GM06990 (cell line): Measurements from ENCODE around the gene DNMT3A.

Experiments used
- DNase-seq: peaks from one replicate; pipeline ENCODE4 v3.0.0-alpha.2; 2011; ENCODE audit not compliant: insufficient read length; ENCODE audit errors: extremely low read depth
- H3K27me3 ChIP-seq: replicated peaks from 2 replicates; pipeline ENCODE4 v1.6.0; 2011; ENCODE audit warnings: low read length; ENCODE audit not compliant: control insufficient read depth, insufficient read depth
- H3K36me3 ChIP-seq: 2 replicates; pipeline ENCODE4 v1.5.1; 2011; ENCODE audit warnings: low read length; ENCODE audit not compliant: control insufficient read depth, insufficient read depth
- H3K4me3 ChIP-seq: replicated peaks from 2 replicates; pipeline ENCODE4 v1.5.1; 2011; ENCODE audit warnings: low read depth, mild to moderate bottlenecking, control low read depth, low read length
- CTCF ChIP-seq: IDR thresholded peaks from 2 replicates; pipeline ENCODE4 v1.5.1; 2011; ENCODE audit warnings: low read length, control low read depth, mild to moderate bottlenecking, inconsistent platforms; ENCODE audit not compliant: insufficient read depth, poor library complexity, severe bottlenecking

Gene DNMT3A

DNA sequence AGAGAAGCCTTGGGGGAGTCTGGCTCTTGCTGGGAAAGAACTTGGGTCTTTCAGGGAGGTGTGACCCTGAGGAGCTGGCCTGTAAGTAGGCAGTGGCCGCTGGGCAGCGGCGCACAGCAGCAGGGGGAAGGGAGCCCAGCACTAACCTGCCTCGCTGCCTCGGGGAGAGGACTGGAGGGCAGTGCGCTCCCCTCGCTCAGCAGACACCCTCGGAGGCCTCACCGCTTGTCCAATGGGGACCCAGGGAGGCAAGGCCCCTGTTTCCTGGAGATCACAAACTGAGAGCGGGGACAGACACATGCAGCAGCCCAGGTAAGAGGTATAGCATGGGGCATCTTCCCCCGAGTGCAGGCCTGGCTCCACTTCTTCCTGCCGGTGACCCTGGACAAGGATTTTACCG, 3.3 kb downstream of the DNMT3A start:
- no peak for TF ChIP-seq CTCF
- H3K4me3 ChIP-seq = no peak overlapping the region
- no peak for DNase-seq
- no peaks in the 10 kb centered on the region for H3K27me3 ChIP-seq
- no peaks in the 10 kb centered on the region; the same call in 1 of the 2 replicates for H3K36me3 ChIP-seq

DNA sequence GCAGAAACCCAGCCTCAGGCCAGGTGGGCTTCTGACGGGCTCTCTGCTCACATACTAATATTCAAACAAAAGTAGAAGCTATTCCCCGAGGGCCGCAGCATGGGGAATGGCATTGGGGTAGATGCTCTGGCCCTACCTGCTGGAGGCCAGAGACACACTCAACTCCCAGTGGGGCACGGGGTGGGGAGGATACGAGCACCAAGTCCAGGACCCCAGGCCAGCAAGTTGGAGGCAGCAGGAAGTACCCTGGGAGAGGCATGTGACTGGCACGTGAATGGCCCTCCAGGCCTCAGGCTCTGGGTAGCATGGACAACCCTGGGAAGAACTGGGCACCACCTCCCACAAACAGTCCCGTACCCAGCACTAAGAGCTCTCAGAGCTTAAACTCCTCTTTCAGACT, 3.8 kb downstream of the DNMT3A start:
- no peak for DNase-seq
- Histone ChIP-seq H3K4me3 (no peak overlapping the region), H3K27me3 (no peaks in the 10 kb centered on the region), H3K36me3 (no peaks in the 10 kb centered on the region; the same call in 1 of the 2 replicates)
- no peak for TF ChIP-seq CTCF

GRCh38 chr2:25337276-25337675, 4.4 kb downstream of the DNMT3A start:
- Histone ChIP-seq H3K27me3 (no peaks in the 10 kb centered on the region), H3K4me3 (no peak overlapping the region), H3K36me3 (no peaks in the 10 kb centered on the region; the same call in 1 of the 2 replicates)
- DNase-seq = no peak
- no peak for TF ChIP-seq CTCF

DNA sequence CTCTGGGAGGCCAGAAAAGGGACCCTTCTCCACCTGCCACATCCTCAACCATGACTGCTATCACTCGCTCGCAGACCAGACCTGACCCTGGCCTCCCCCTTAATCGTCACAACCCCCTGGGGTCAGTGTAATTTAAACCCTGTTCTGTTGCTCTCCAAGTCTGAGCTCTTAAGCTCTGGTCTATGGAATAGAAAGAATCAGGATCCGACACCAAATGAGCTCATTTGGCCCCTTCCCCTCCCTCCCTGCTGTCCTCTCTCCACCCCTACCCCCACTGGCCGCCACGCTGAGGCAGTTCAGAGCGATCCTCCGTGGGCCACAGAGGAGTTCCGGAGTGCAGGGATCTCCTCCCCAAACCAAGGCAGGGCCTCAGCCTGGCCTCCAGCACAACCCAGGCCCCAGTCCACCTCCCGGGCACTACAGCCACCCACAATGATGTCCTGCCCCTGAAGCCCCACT, 5.3 kb downstream of the DNMT3A start:
- Histone ChIP-seq H3K27me3 (no peaks in the 10 kb centered on the region), H3K36me3 (no peaks in the 10 kb centered on the region; the same call in 1 of the 2 replicates), H3K4me3 (no peak overlapping the region)
- DNase-seq = no peak
- TF ChIP-seq CTCF = no peak

- no peak for DNase-seq
- H3K27me3 ChIP-seq = no peaks in the 10 kb centered on the region
- TF ChIP-seq CTCF = no peak
Observed at GRCh38 chr2:25335971-25336370, 5.8 kb downstream of the DNMT3A start.

DNA sequence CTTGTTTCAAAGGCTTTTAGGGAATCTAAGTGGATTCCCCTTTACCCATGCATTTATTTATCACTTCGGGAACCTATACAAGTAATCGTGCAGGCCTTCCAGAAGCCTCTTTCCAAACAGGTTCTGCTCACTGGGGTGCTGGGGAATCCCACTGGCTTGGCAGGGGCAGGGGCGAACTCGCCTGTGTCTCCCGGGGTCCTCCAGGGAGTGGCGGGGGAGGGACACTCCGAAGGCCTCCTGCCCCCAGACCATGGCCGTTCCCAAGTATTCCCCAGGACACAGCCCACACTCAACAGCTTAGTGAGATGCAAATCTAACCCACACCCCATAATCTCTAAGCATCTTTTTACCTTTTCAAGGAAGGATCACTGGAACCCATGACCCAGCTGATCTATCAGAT, 6.5 kb downstream of the DNMT3A start:
- Histone ChIP-seq H3K36me3 (no peaks in the 10 kb centered on the region; the same call in 1 of the 2 replicates), H3K4me3 (no peak overlapping the region), H3K27me3 (no peaks in the 10 kb centered on the region)
- no peak for DNase-seq
- no peak for TF ChIP-seq CTCF

More at GRCh38 chr2:25335971-25336370, 5.8 kb downstream of the DNMT3A start:
- Histone ChIP-seq H3K4me3 (no peak overlapping the region), H3K36me3 (no peaks in the 10 kb centered on the region; the same call in 1 of the 2 replicates)
